Stimulated activated naive B cell treated with anti-CD40 and anti-IgM and Interleukin-4, amounts not matched to agents 10 μg/mL and 1 μg/mL and 100 μg/mL, for 72 hours (primary cell): ENCODE results near the gene KRTAP4-16.
"Not testable (repeated sequence)": the region's sequence is repeated elsewhere in the genome, so short reads cannot be mapped to it uniquely, and the experiment has no call there.

Experiments
- ATAC-seq, 2 donors: fragments of 150-1000 bp; cut with Tn5 transposase; replicated peaks; 2 replicates each; pipeline ENCODE4 v1.10.0; 2021; ENCODE audit warnings: moderate library complexity in 1 of 2
- DNase-seq: peaks from one replicate; pipeline ENCODE4 v3.0.0; 2021
- H3K27ac Mint-ChIP-seq: one replicate; pipeline ENCODE4 v1.8.0; 2022; ENCODE audit warnings: mild to moderate bottlenecking, mixed read lengths
- H3K27me3 Mint-ChIP-seq, 2 donors: one replicate each; pipeline ENCODE4 v1.8.0; 2022; ENCODE audit warnings: mixed read lengths in 2 of 2
- H3K36me3 Mint-ChIP-seq, 2 donors: one replicate each; pipeline ENCODE4 v1.8.0; 2022; ENCODE audit warnings: mixed read lengths in 2 of 2, mild to moderate bottlenecking in 1 of 2
- H3K4me1 Mint-ChIP-seq, 2 donors: one replicate each; pipeline ENCODE4 v1.8.0; 2022; ENCODE audit warnings: mixed read lengths in 2 of 2, mild to moderate bottlenecking in 1 of 2
- H3K4me3 Mint-ChIP-seq, 2 donors: one replicate each; pipeline ENCODE4 v1.8.0; 2022; ENCODE audit warnings: mild to moderate bottlenecking in 2 of 2, mixed read lengths in 2 of 2, moderate library complexity in 1 of 2
- H3K9me3 Mint-ChIP-seq, 2 donors: one replicate each; pipeline ENCODE4 v1.8.0; 2022; ENCODE audit warnings: mixed read lengths in 2 of 2, mild to moderate bottlenecking in 1 of 2

Gene KRTAP4-16

GRCh38 chr17:41054556-41054955, 47.5 kb downstream of the KRTAP4-16 start:
- H3K27me3 Mint-ChIP-seq, result peaks cover 16 to 23% of the 10 kb centered on the region in 2 donors

GRCh38 chr17:41054025-41054424, 48.0 kb downstream of the KRTAP4-16 start:
- no peak for ATAC-seq
- peaks cover 0 to 1% of the 10 kb centered on the region in 2 donors for H3K4me1 Mint-ChIP-seq

More at GRCh38 chr17:41054556-41054955, 47.5 kb downstream of the KRTAP4-16 start:
- H3K4me1 Mint-ChIP-seq, H3K9me3 Mint-ChIP-seq, ATAC-seq, H3K27ac Mint-ChIP-seq, H3K36me3 Mint-ChIP-seq, H3K4me3 Mint-ChIP-seq, DNase-seq: not testable (repeated sequence)

DNA sequence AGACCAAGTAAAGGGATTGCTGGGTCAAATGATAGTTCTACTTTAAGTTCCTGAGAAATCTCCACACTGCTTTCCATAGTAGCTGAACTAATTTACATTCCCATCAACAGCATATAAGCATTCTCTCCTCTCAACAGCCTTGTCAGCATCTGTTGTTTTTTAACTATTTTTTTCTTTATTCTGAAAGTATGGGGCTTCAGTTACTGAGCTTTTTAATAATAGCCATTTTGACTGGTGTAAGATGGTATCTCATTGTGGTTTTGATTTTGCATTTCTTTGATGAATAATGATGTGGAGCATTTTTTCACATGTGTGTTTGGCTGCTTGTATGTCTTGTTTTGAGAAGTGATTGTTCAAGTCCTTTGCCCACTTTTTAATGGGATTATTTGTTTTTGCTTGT, 49.4 kb downstream of the KRTAP4-16 start:
- Mint-ChIP-seq H3K36me3 (no peaks in the 10 kb centered on the region), H3K9me3 (peaks cover 5% of the 10 kb centered on the region in 2 donors), H3K27me3 (peaks cover 8 to 14% of the 10 kb centered on the region in 2 donors), H3K27ac (no peak overlapping the region), H3K4me1 (peaks cover 0 to 3% of the 10 kb centered on the region in 2 donors), H3K4me3 (no peak overlapping the region)
- DNase-seq (no peak), ATAC-seq (no peak)

More at GRCh38 chr17:41054025-41054424, 48.0 kb downstream of the KRTAP4-16 start:
- Mint-ChIP-seq H3K36me3 (no peaks in the 10 kb centered on the region), H3K9me3 (peaks cover 7% of the 10 kb centered on the region in 2 donors), H3K27me3 (peaks cover 11 to 18% of the 10 kb centered on the region in 2 donors), H3K27ac (no peak overlapping the region), H3K4me3 (no peak overlapping the region)
- DNase-seq, result no peak
